Neuronal stem cell (in vitro differentiated cells): ENCODE results near the gene TMEM134.

Source experiments
- DNase-seq: peaks from one replicate; pipeline ENCODE4 v3.0.0-alpha.2; 2013; ENCODE audit warnings: low spot score
- H2AFZ ChIP-seq: one replicate; pipeline ENCODE4 v1.6.1; 2013; ENCODE audit warnings: mild to moderate bottlenecking, low read length, inconsistent platforms
- H2AK5ac ChIP-seq: 2 replicates; pipeline ENCODE4 v1.6.1; 2013; ENCODE audit warnings: low read depth, mild to moderate bottlenecking, inconsistent platforms, low read length, moderate library complexity, mixed read lengths
- H2BK120ac ChIP-seq: 2 replicates; pipeline ENCODE4 v1.6.1; 2013; ENCODE audit warnings: low read depth, mild to moderate bottlenecking, inconsistent platforms, low read length, moderate library complexity, mixed read lengths
- H2BK12ac ChIP-seq: one replicate; pipeline ENCODE4 v1.6.1; 2013; ENCODE audit warnings: low read length, inconsistent platforms
- H2BK15ac ChIP-seq: 2 replicates; pipeline ENCODE4 v1.6.1; 2013; ENCODE audit warnings: mild to moderate bottlenecking, low read length, inconsistent platforms, mixed read lengths
- H2BK5ac ChIP-seq: one replicate; pipeline ENCODE4 v1.6.1; 2013; ENCODE audit warnings: inconsistent platforms, mild to moderate bottlenecking, low read length, moderate library complexity
- H3K14ac ChIP-seq: one replicate; pipeline ENCODE4 v1.6.1; 2013; ENCODE audit warnings: low read length, inconsistent platforms
- H3K18ac ChIP-seq: 2 replicates; pipeline ENCODE4 v1.6.1; 2013; ENCODE audit warnings: low read length, inconsistent platforms
- H3K23ac ChIP-seq: 2 replicates; pipeline ENCODE4 v1.6.1; 2013; ENCODE audit warnings: low read depth, mild to moderate bottlenecking, mixed read lengths, low read length, inconsistent platforms; ENCODE audit not compliant: poor library complexity
- H3K27ac ChIP-seq: replicated peaks from 3 replicates; pipeline ENCODE4 v1.5.1; 2013; ENCODE audit warnings: low read length, inconsistent platforms
- H3K27me3 ChIP-seq, 3 experiments: 2 replicates each; pipeline ENCODE4 v1.6.1; 2013; ENCODE audit warnings: low read length in 3 of 3, mild to moderate bottlenecking in 2 of 3, inconsistent platforms in 1 of 3, low read depth in 1 of 3, mixed read lengths in 1 of 3, moderate library complexity in 1 of 3; ENCODE audit not compliant: control insufficient read depth in 3 of 3, insufficient read depth in 3 of 3
- H3K36me3 ChIP-seq, 2 donors: replicated peaks in 1 of 2; 2 replicates each; pipeline ENCODE4 v1.6.1; 2013; ENCODE audit warnings: low read length in 2 of 2; ENCODE audit not compliant: control insufficient read depth in 2 of 2, insufficient read depth in 2 of 2
- H3K4ac ChIP-seq: 2 replicates; pipeline ENCODE4 v1.6.1; 2013; ENCODE audit warnings: inconsistent platforms, mild to moderate bottlenecking, low read length, moderate library complexity
- H3K4me1 ChIP-seq, 2 donors: 1 replicate in 1 of 2; 2 replicates in 1 of 2; pipeline ENCODE4 v1.6.1; 2013; ENCODE audit warnings: low read length in 2 of 2, low read depth in 1 of 2; ENCODE audit not compliant: control insufficient read depth in 2 of 2, insufficient read depth in 1 of 2
- H3K4me2 ChIP-seq: one replicate; pipeline ENCODE4 v1.6.1; 2013; ENCODE audit warnings: mild to moderate bottlenecking, low read length, inconsistent platforms; ENCODE audit not compliant: insufficient read depth, poor library complexity, severe bottlenecking
- H3K4me3 ChIP-seq, 2 donors: 2 replicates each; pipeline ENCODE4 v1.5.1; 2013; ENCODE audit warnings: low read length in 2 of 2, mild to moderate bottlenecking in 2 of 2, inconsistent platforms in 1 of 2, moderate library complexity in 1 of 2
- H3K79me1 ChIP-seq: one replicate; pipeline ENCODE4 v1.6.1; 2013; ENCODE audit warnings: low read depth, mild to moderate bottlenecking, inconsistent platforms, low read length, moderate library complexity
- H3K9ac ChIP-seq: one replicate; pipeline ENCODE4 v1.6.1; 2013; ENCODE audit warnings: mild to moderate bottlenecking, low read depth, low read length, inconsistent platforms; ENCODE audit not compliant: poor library complexity
- H3K9me3 ChIP-seq, 2 donors: replicated peaks in 1 of 2; 2 replicates each; pipeline versions ENCODE3 to v1.6.1; 2013; ENCODE audit warnings: low read length in 2 of 2, mild to moderate bottlenecking in 2 of 2, inconsistent platforms in 1 of 2, low read depth in 1 of 2, mixed read lengths in 1 of 2, moderate library complexity in 1 of 2; ENCODE audit not compliant: control insufficient read depth in 2 of 2, insufficient read depth in 1 of 2
- H4K8ac ChIP-seq: one replicate; pipeline ENCODE4 v1.6.1; 2013; ENCODE audit warnings: low read depth, mild to moderate bottlenecking, inconsistent platforms, low read length, moderate library complexity
- H4K91ac ChIP-seq: one replicate; pipeline ENCODE4 v1.6.1; 2013; ENCODE audit warnings: low read length, low read depth, mild to moderate bottlenecking, inconsistent platforms; ENCODE audit not compliant: poor library complexity
- WGBS, 2 donors: extraction: QIAGEN DNeasy Blood & Tissue Kit; methylation state at CpG; one replicate each; pipeline ENCODE4 v1.1.7; 2013; ENCODE audit warnings: missing lambda C conversion rate in 2 of 2, mixed read lengths in 1 of 2; ENCODE audit not compliant: insufficient read length in 2 of 2, insufficient replicate concordance in 1 of 2; ENCODE audit errors: extremely low coverage in 2 of 2; 5-methylcytosine and 5-hydroxymethylcytosine counted together

Gene TMEM134

DNA sequence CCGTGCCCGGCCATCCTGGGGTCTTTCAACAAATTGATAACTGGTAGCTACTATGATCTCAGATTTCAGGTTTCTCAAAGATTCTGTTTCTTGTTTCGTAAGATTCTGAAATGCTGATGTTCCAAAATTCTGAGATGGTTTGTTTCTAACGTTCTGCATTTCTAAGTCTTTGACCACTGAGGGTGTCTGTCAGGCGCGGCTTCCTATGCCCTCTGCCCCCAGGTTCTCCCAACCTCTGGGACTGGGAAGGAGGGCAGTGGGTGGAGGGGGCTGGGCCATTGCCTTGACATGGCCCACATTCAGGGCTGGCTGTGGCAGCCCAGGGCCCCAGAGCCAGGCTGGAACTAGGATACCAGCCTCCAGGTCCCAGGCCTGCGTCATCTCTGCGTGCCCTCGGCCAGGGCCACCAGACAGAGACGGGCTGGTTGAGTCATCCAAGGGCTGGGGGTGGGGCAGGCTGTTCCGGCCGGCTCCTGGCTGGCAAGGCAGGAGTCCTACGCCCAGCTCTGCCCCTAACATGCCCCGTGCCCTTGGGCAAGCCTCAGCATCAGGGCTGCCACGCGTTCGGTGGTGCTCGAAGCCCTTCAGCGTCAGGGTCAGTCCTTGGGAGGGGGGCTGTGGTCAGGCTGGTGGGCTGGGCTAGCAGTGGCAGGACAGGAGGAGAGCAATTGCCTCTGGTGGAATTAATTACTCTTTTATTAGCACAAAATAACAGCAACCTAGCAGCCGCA is 5.2 kb downstream of the TMEM134 start:
- peaks cover 0 to 11% of the 10 kb centered on the region in 2 donors for H3K36me3 ChIP-seq
- H2BK120ac ChIP-seq = peak overlapping the region; percentile 96
- H2AFZ ChIP-seq = peak overlapping the region; percentile 75

DNA sequence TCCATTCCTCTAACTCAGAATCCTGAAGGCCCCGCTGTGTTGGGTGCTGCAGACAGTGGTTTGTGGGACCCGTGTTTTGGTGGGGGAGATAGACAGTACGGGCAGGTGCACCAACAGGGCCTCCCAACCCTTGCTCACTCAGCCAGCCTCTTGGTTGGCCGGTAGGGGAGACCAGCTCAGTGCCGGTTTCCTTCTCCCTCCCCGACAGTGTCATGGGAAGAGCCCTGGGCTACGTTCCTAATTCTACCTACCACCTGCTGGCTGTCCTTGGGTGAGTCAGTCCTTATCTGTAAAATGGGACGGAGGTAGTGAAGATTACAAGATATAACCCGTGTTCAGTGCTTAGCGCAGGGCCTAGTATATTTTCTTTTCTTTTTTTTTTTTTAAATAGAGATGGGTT is 5.9 kb downstream of the TMEM134 start:
- Histone ChIP-seq H3K4me1 (peaks cover 7 to 11% of the 10 kb centered on the region in 2 donors), H2BK15ac (no peak overlapping the region), H3K14ac (no peak overlapping the region), H3K9me3 (peaks cover 0 to 1% of the 10 kb centered on the region in 2 donors), H3K27me3 (no peaks in the 10 kb centered on the region), H3K27ac (no peak overlapping the region), H3K4me2 (no peak overlapping the region), H2AK5ac (no peak overlapping the region), H3K23ac (no peak overlapping the region), H4K8ac (no peak overlapping the region), H2AFZ (no peak overlapping the region), H3K18ac (no peak overlapping the region), H3K9ac (no peak overlapping the region), H2BK5ac (no peak overlapping the region), H2BK12ac (no peak overlapping the region), H2BK120ac (no peak overlapping the region), H3K79me1 (peaks cover 5% of the 10 kb centered on the region), H3K36me3 (peaks cover 0 to 11% of the 10 kb centered on the region in 2 donors), H3K4me3 (no peak overlapping the region), H3K4ac (no peak overlapping the region), H4K91ac (no peak overlapping the region)
- no CpG with 5 or more reads among the region's 10 CpGs for WGBS, 2 donors
- DNase-seq = no peak

More for the DNA sequence above, 5.2 kb downstream of the TMEM134 start:
- H3K18ac ChIP-seq = peak overlapping the region; percentile 83
- H3K9me3 ChIP-seq = peaks cover 0 to 1% of the 10 kb centered on the region in 2 donors
- peak overlapping the region; percentile 58 for H2BK12ac ChIP-seq
- no peak overlapping the region for H4K8ac ChIP-seq
- no peaks in the 10 kb centered on the region for H3K27me3 ChIP-seq
- H3K4me3 ChIP-seq = peak overlapping the region in 1 of 2 donors; percentile 37
- H2AK5ac ChIP-seq = peak overlapping the region; percentile 97
- no peak overlapping the region for H3K4ac ChIP-seq
- WGBS, 2 donors = no CpG with 5 or more reads among the region's 20 CpGs
- H3K23ac ChIP-seq = no peak overlapping the region
- peaks cover 5% of the 10 kb centered on the region for H3K79me1 ChIP-seq
- H3K4me2 ChIP-seq = peak overlapping the region; percentile 54
- H3K9ac ChIP-seq = peak overlapping the region; percentile 77
- no peak overlapping the region for H2BK15ac ChIP-seq
- peak overlapping the region; percentile 38 for H3K14ac ChIP-seq
- H3K27ac ChIP-seq = no peak overlapping the region
- peaks cover 9 to 15% of the 10 kb centered on the region in 2 donors for H3K4me1 ChIP-seq
- H4K91ac ChIP-seq = no peak overlapping the region
- H2BK5ac ChIP-seq = no peak overlapping the region
- no peak for DNase-seq

DNA sequence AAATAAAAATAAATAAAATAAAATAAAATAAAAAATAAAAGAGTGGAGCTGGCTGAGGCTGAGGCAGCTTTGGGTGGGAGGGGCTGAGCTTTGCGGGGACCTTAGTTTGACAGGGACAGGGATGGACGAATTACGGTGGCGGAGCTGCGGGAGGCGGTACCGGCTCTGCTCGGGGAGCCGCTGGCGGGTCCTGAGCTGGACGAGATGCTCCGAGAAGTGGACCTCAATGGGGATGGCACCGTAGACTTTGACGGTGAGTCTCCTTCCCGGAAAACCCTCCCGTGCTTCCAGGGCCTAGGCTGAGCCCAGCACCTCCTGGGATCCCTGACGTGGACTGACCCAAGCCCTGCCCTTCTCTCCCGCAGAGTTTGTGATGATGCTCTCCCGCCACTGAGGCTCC is 10.8 kb downstream of the TMEM134 start:
- Histone ChIP-seq H2BK15ac (no peak overlapping the region), H3K9me3 (no peaks in the 10 kb centered on the region), H3K27me3 (no peaks in the 10 kb centered on the region), H2BK5ac (no peak overlapping the region), H3K18ac (no peak overlapping the region), H2AK5ac (no peak overlapping the region), H3K4me1 (no peaks in the 10 kb centered on the region), H4K8ac (no peak overlapping the region), H3K9ac (no peak overlapping the region), H3K4me2 (no peak overlapping the region), H3K14ac (no peak overlapping the region), H2BK120ac (no peak overlapping the region), H3K4me3 (no peak overlapping the region), H3K4ac (no peak overlapping the region), H3K79me1 (peaks cover 2% of the 10 kb centered on the region), H3K36me3 (peaks cover 0 to 3% of the 10 kb centered on the region in 2 donors), H2AFZ (no peak overlapping the region), H3K27ac (no peak overlapping the region), H2BK12ac (no peak overlapping the region), H3K23ac (no peak overlapping the region), H4K91ac (no peak overlapping the region)
- no CpG with 5 or more reads among the region's 19 CpGs for WGBS, 2 donors
- no peak for DNase-seq

DNA sequence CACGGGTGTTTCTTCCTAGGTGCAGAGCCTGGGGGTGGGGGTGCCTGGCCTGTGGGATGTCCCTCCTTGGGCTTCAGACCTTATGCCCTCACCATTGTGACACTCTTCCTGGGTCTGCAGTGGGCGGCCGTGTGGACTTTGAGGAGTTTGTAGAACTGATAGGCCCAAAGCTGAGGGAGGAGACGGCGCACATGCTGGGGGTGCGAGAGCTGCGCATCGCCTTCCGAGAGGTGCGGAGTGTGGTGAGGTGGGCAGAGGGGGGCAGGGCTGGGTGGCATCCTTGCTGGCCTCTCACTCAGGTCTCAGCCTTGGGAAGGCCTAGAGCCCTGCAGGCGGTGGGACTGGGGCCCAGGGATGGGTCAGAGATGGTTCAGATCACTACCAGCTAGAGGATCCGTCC is 11.6 kb downstream of the TMEM134 start:
- H3K79me1 ChIP-seq = peaks cover 2% of the 10 kb centered on the region
- no peak overlapping the region for H3K4me3 ChIP-seq
- H4K91ac ChIP-seq = no peak overlapping the region
- DNase-seq = no peak
- no peak overlapping the region for H3K4ac ChIP-seq
- H3K4me1 ChIP-seq = no peaks in the 10 kb centered on the region
- H3K27ac ChIP-seq = no peak overlapping the region
- H3K36me3 ChIP-seq = no peaks in the 10 kb centered on the region
- no peak overlapping the region for H3K4me2 ChIP-seq
- H3K9me3 ChIP-seq = no peaks in the 10 kb centered on the region
- H2BK120ac ChIP-seq = no peak overlapping the region
- H3K14ac ChIP-seq = no peak overlapping the region
- H3K18ac ChIP-seq = peak overlapping the region; percentile 48
- H3K27me3 ChIP-seq = no peaks in the 10 kb centered on the region
- H2AK5ac ChIP-seq = peak overlapping the region; percentile 21
- no peak overlapping the region for H2BK15ac ChIP-seq
- no peak overlapping the region for H3K23ac ChIP-seq
- no peak overlapping the region for H2BK5ac ChIP-seq
- no CpG with 5 or more reads among the region's 12 CpGs for WGBS, 2 donors
- no peak overlapping the region for H3K9ac ChIP-seq
- H2BK12ac ChIP-seq = no peak overlapping the region
- H2AFZ ChIP-seq = no peak overlapping the region
- no peak overlapping the region for H4K8ac ChIP-seq
